HG03378 (cell line): ENCODE data around the gene LMF1.
"Not testable (repeated sequence)": the region's sequence is repeated elsewhere in the genome, so short reads cannot be mapped to it uniquely, and the experiment has no call there.

ENCODE experiments used
- ATAC-seq: cut with Tn5 transposase; IDR thresholded peaks from one replicate; pipeline ENCODE4 v1.9.1; 2021; ENCODE audit warnings: mild to moderate bottlenecking, moderate library complexity; ENCODE audit not compliant: unreplicated experiment

Gene LMF1

GRCh38 chr16:973366-973765 is 2.6 kb upstream of the LMF1 start:
- no peak for ATAC-seq

- ATAC-seq: no peak
Measured at GRCh38 chr16:972316-973002, 1.7 kb upstream of the LMF1 start.

GRCh38 chr16:971981-972315 is 1.2 kb upstream of the LMF1 start:
- ATAC-seq: no peak

GRCh38 chr16:971582-971905 is 760 bp upstream of the LMF1 start:
- no peak for ATAC-seq

- no peak for ATAC-seq
Measured at GRCh38 chr16:970386-970765, 408 bp downstream of the LMF1 start.

- no peak for ATAC-seq
Measured at GRCh38 chr16:969508-970385, 1.0 kb downstream of the LMF1 start.

GRCh38 chr16:968620-969019 is 2.2 kb downstream of the LMF1 start:
- ATAC-seq: no peak

GRCh38 chr16:967546-968295 is 3.1 kb downstream of the LMF1 start:
- no peak for ATAC-seq

GRCh38 chr16:967077-967541 is 3.7 kb downstream of the LMF1 start:
- no peak for ATAC-seq

- ATAC-seq: no peak
Measured at GRCh38 chr16:966505-966904, 4.3 kb downstream of the LMF1 start.

GRCh38 chr16:966035-966434 is 4.7 kb downstream of the LMF1 start:
- ATAC-seq: no peak

- no peak for ATAC-seq
Measured at GRCh38 chr16:965487-965886, 5.3 kb downstream of the LMF1 start.

GRCh38 chr16:965036-965395 is 5.8 kb downstream of the LMF1 start:
- no peak for ATAC-seq

- ATAC-seq: no peak
Measured at GRCh38 chr16:964356-965035, 6.3 kb downstream of the LMF1 start.

GRCh38 chr16:963913-964312 is 6.9 kb downstream of the LMF1 start:
- ATAC-seq: no peak

- no peak for ATAC-seq
Measured at GRCh38 chr16:962901-963814, 7.6 kb downstream of the LMF1 start.

GRCh38 chr16:962366-962765 is 8.4 kb downstream of the LMF1 start:
- no peak for ATAC-seq

- no peak for ATAC-seq
Measured at GRCh38 chr16:959232-960040, 11.3 kb downstream of the LMF1 start.

- ATAC-seq: not testable (repeated sequence)
Measured at GRCh38 chr16:955766-956165, 15.0 kb downstream of the LMF1 start.
